ENCODE data around the gene SIGLEC5.
A peak's percentile ranks its signal among the peaks of the same experiment; 100 is the strongest.

The SIGLEC5 gene

GRCh38 chr19:51626675-51627074 is 3.5 kb downstream of the SIGLEC5 start:
- DNase-seq, result no peak

GRCh38 chr19:51621178-51621577 is 9.0 kb downstream of the SIGLEC5 start:
- no peak for DNase-seq

GRCh38 chr19:51615991-51616390 is 14.2 kb downstream of the SIGLEC5 start:
- no peak for DNase-seq

GRCh38 chr19:51614789-51615188 is 15.4 kb downstream of the SIGLEC5 start:
- DNase-seq, result no peak

GRCh38 chr19:51610576-51610975 is 19.6 kb downstream of the SIGLEC5 start:
- no peak for DNase-seq

GRCh38 chr19:51607920-51608562 is 22.2 kb downstream of the SIGLEC5 start:
- DNase-seq, result no peak

GRCh38 chr19:51607077-51607476 is 23.1 kb downstream of the SIGLEC5 start:
- DNase-seq, result no peak

GRCh38 chr19:51602189-51602854 is 27.9 kb downstream of the SIGLEC5 start:
- no peak for DNase-seq

GRCh38 chr19:51600940-51601580 is 29.1 kb downstream of the SIGLEC5 start:
- no peak for DNase-seq

GRCh38 chr19:51599084-51599483 is 31.1 kb downstream of the SIGLEC5 start:
- no peak for DNase-seq

GRCh38 chr19:51598159-51598915 is 31.9 kb downstream of the SIGLEC5 start:
- no peak for DNase-seq

GRCh38 chr19:51595190-51596175 is 34.7 kb downstream of the SIGLEC5 start:
- DNase-seq, result no peak

- no peak for DNase-seq
Observed at GRCh38 chr19:51594774-51595109, 35.5 kb downstream of the SIGLEC5 start.

GRCh38 chr19:51593969-51594773 is 36.0 kb downstream of the SIGLEC5 start:
- peak; percentile 83 for DNase-seq

- DNase-seq, result no peak
Observed at GRCh38 chr19:51593138-51593890, 36.9 kb downstream of the SIGLEC5 start.

- DNase-seq, result no peak
Observed at GRCh38 chr19:51592521-51592920, 37.7 kb downstream of the SIGLEC5 start.

GRCh38 chr19:51590441-51590840 is 39.8 kb downstream of the SIGLEC5 start:
- DNase-seq, result no peak

GRCh38 chr19:51589511-51589910 is 40.7 kb downstream of the SIGLEC5 start:
- no peak for DNase-seq

- no peak for DNase-seq
Observed at GRCh38 chr19:51587264-51588191, 42.7 kb downstream of the SIGLEC5 start.

GRCh38 chr19:51586799-51587198 is 43.4 kb downstream of the SIGLEC5 start:
- DNase-seq, result no peak
